Endothelial cell of umbilical vein (primary cell): Measurements from ENCODE around the gene SLC46A2. TPM values are rescaled to one million over a fixed set of nuclear protein-coding genes. Genes with fewer than 3 reads are reported as not detected.

Experiments
- BruUV-seq: library from RNA; stranded (reverse); fragments of 400-500 nt; replicated peaks from 2 replicates; lab custom pipeline; 2021; lab: Mats Ljungman, UMichigan
- CTCF ChIA-PET: fragments of 300-600, 350-600 bp; sonication (Branson Sonifier 250); formaldehyde crosslinking; loops from one replicate; lab custom pipeline; 2021; ENCODE audit warnings: antibody characterized with exemption, inconsistent platforms; lab: Charles Lee
- POLR2A ChIA-PET: fragments of 300-600, 350-600 bp; sonication (Branson Sonifier 250); formaldehyde crosslinking; loops from one replicate; lab custom pipeline; 2021; ENCODE audit warnings: antibody characterized with exemption, inconsistent platforms; lab: Charles Lee
- DNase-seq: peaks from one replicate; pipeline ENCODE4 v3.0.0-alpha.2; 2011; ENCODE audit warnings: low read depth, low spot score
- FAIRE-seq: peaks from 2 replicates; lab custom pipeline; 2011; peaks lifted over from hg19 to GRCh38; lab: Jason Lieb, UNC
- H2AFZ ChIP-seq: 2 replicates; pipeline ENCODE4 v1.6.0; 2012; ENCODE audit warnings: low read depth, low read length, control low read depth, inconsistent platforms
- H3K27ac ChIP-seq: 2 replicates; pipeline ENCODE4 v1.5.1; 2011; ENCODE audit warnings: low read depth, mild to moderate bottlenecking, control low read depth, low read length, moderate library complexity; ENCODE audit not compliant: insufficient read depth
- H3K27me3 ChIP-seq, 2 experiments: 2 replicates each; pipeline versions ENCODE4 v1.6.0 to v1.6.1; 2011; ENCODE audit warnings: low read length in 2 of 2, mixed read lengths in 1 of 2; ENCODE audit not compliant: control insufficient read depth in 2 of 2, insufficient read depth in 2 of 2
- H3K36me3 ChIP-seq, 2 experiments: 2 replicates in 1 of 2; 3 replicates in 1 of 2; pipeline ENCODE4 v1.5.1; 2011; ENCODE audit warnings: low read length in 2 of 2, mild to moderate bottlenecking in 1 of 2, moderate library complexity in 1 of 2; ENCODE audit not compliant: control insufficient read depth in 2 of 2, insufficient read depth in 2 of 2; ENCODE audit errors: extremely low read depth in 1 of 2
- H3K4me1 ChIP-seq: 3 replicates; pipeline ENCODE4 v1.5.1; 2011; ENCODE audit warnings: mild to moderate bottlenecking, low read length; ENCODE audit not compliant: control insufficient read depth, insufficient read depth; ENCODE audit errors: extremely low read depth
- H3K4me2 ChIP-seq: 2 replicates; pipeline ENCODE4 v1.6.1; 2011; ENCODE audit warnings: low read length, control low read depth, mixed read lengths; ENCODE audit not compliant: insufficient read depth
- H3K4me3 ChIP-seq, 3 experiments: fragments of 200-600 bp in 1 of 3; sonication (generic), shearing (Covaris generic) in 1 of 3; replicated peaks in 1 of 3; 2 replicates each; pipeline ENCODE4 v1.5.1; 2011 to 2016; ENCODE audit warnings: control low read depth in 3 of 3, low read length in 3 of 3, mild to moderate bottlenecking in 2 of 3, inconsistent platforms in 1 of 3, low read depth in 1 of 3, moderate library complexity in 1 of 3; ENCODE audit not compliant: insufficient read depth in 1 of 3
- H3K79me2 ChIP-seq: 2 replicates; pipeline ENCODE4 v1.6.0; 2012; ENCODE audit warnings: low read length, inconsistent platforms; ENCODE audit not compliant: control insufficient read depth, insufficient read depth
- H3K9ac ChIP-seq: replicated peaks from 2 replicates; pipeline ENCODE3; 2011; ENCODE audit warnings: low read length, control low read depth; ENCODE audit not compliant: insufficient read depth; ENCODE audit errors: extremely low read depth
- H3K9me1 ChIP-seq: replicated peaks from 3 replicates; pipeline ENCODE4 v1.6.0; 2011; ENCODE audit warnings: mild to moderate bottlenecking, low read length; ENCODE audit not compliant: control insufficient read depth, insufficient read depth; ENCODE audit errors: extremely low read depth
- H3K9me3 ChIP-seq: replicated peaks from 2 replicates; pipeline ENCODE4 v1.5.1; 2012; ENCODE audit warnings: low read length, inconsistent platforms; ENCODE audit not compliant: control insufficient read depth, insufficient read depth
- H4K20me1 ChIP-seq: replicated peaks from 2 replicates; pipeline ENCODE3; 2011; ENCODE audit warnings: mild to moderate bottlenecking, low read length; ENCODE audit not compliant: control insufficient read depth, insufficient read depth; ENCODE audit errors: extremely low read depth
- CTCF ChIP-seq, 2 donors: IDR thresholded peaks; 1 replicate in 1 of 2; 2 replicates in 1 of 2; pipeline ENCODE4 v1.5.1; 2011; ENCODE audit warnings: low read length in 2 of 2, mild to moderate bottlenecking in 2 of 2, moderate library complexity in 2 of 2, control low read depth in 1 of 2, inconsistent platforms in 1 of 2, low read depth in 1 of 2; ENCODE audit not compliant: insufficient read depth in 1 of 2; ENCODE audit errors: extremely low read depth in 1 of 2
- EZH2 ChIP-seq: IDR thresholded peaks from 2 replicates; pipeline ENCODE4 v1.6.1; 2012; ENCODE audit warnings: borderline replicate concordance, low read depth, mild to moderate bottlenecking, moderate library complexity, low read length, inconsistent platforms; ENCODE audit not compliant: severe bottlenecking
- FOS ChIP-seq: IDR thresholded peaks from 2 replicates; pipeline ENCODE4 v1.6.1; 2011; ENCODE audit warnings: mild to moderate bottlenecking, low read length, moderate library complexity, borderline replicate concordance; ENCODE audit not compliant: insufficient read depth
- GATA2 ChIP-seq: IDR thresholded peaks from 2 replicates; pipeline ENCODE4 v1.7.0; 2011; ENCODE audit warnings: low read depth, mild to moderate bottlenecking, moderate library complexity, mixed read lengths, low read length; ENCODE audit not compliant: insufficient read length, insufficient read depth
- JUN ChIP-seq: IDR thresholded peaks from 2 replicates; pipeline ENCODE4 v1.6.1; 2011; ENCODE audit warnings: borderline replicate concordance, low read depth; ENCODE audit not compliant: insufficient read length, insufficient read depth
- MAX ChIP-seq: IDR thresholded peaks from 2 replicates; pipeline ENCODE4 v1.6.1; 2011; ENCODE audit not compliant: insufficient read depth, insufficient read length
- MYC ChIP-seq: IDR thresholded peaks from one replicate; pipeline ENCODE4 v1.6.1; 2011; ENCODE audit warnings: mild to moderate bottlenecking, low read depth, low read length
- POLR2A ChIP-seq: IDR thresholded peaks from 2 replicates; pipeline ENCODE4 v1.6.1; 2012; ENCODE audit warnings: low read depth, mild to moderate bottlenecking, control low read depth, low read length
- POLR2AphosphoS5 ChIP-seq: IDR thresholded peaks from 2 replicates; pipeline ENCODE4 v1.6.1; 2012; ENCODE audit warnings: low read depth, mild to moderate bottlenecking, control low read depth, low read length, moderate library complexity; ENCODE audit not compliant: insufficient read depth
- dilution Hi-C: fragments of 300-500 bp; cut with MboI; formaldehyde crosslinking; loops from one replicate; pipeline ENCODE4 v1.15.0; 2019; ENCODE audit warnings: low sequenced_read_pairs; ENCODE audit not compliant: extremely low pct_ligation_motif_present
- intact Hi-C: fragments of 100-400 bp; cut with micrococcal nuclease; formaldehyde crosslinking; loops from one replicate; pipeline ENCODE4 v1.10.0; 2022
- polyA plus RNA-seq, 4 experiments: library from polyadenylated mRNA; depleted of rRNA in 3 of 4; stranded (reverse) in 3 of 4; unstranded in 1 of 4; fragments of >200 nt; gene quantifications; 2 replicates each; pipeline versions ENCODE4 v1.2.1 to v1.2.3, GENCODE V29; 2011 to 2012; ENCODE audit warnings: missing spikeins in 1 of 4
- total RNA-seq: library from RNA; stranded (reverse); gene quantifications from 2 replicates; pipeline ENCODE4 v1.2.3, GENCODE V29; 2021

SLC46A2 gene
- total and polyA plus RNA-seq, 2 donors (not counting 3 experiments of a cell fraction or from before 2014, with no cell fraction given), result not detected

- H3K9me1 ChIP-seq, result no peaks in the 10 kb centered on the region
- no peak for FAIRE-seq
- DNase-seq, result no peak
- H3K27ac ChIP-seq, result no peak overlapping the region
- H3K9me3 ChIP-seq, result no peaks in the 10 kb centered on the region
- H2AFZ ChIP-seq, result no peak overlapping the region
- no peaks in the 10 kb centered on the region for H3K4me1 ChIP-seq
- CTCF ChIA-PET, result interaction anchor here (1.5 to 6.3 kb wide), 2 partner anchors 61 to 462 kb away, joined by 3 to 263 read pairs; no protein-coding TSS in a partner anchor
- no peaks in the 10 kb centered on the region for H3K79me2 ChIP-seq
- no peaks in the 10 kb centered on the region for H4K20me1 ChIP-seq
- H3K4me2 ChIP-seq, result no peak overlapping the region
- no peaks in the 10 kb centered on the region for H3K36me3 ChIP-seq
- dilution Hi-C loops, result no loop called here
- TF ChIP-seq EZH2 (no peak), MAX (no peak), FOS (no peak), CTCF (IDR thresholded peaks at IDR 0.05; ENCODE audit: extremely low read depth in 1 of 2, insufficient read depth in 1 of 2, low read depth in 1 of 2, low read length in 2 of 2) (no peak), MYC (no peak), POLR2A (no peak), JUN (no peak), POLR2AphosphoS5 (no peak), GATA2 (no peak)
- H3K27me3 ChIP-seq, result peaks cover 5 to 17% of the 10 kb centered on the region in 2 experiments
- intact Hi-C loops, result no loop called here
- no peak overlapping the region for H3K9ac ChIP-seq
- H3K4me3 ChIP-seq, result no peak overlapping the region
- no TSS peak for BruUV-seq
- POLR2A ChIA-PET, result no interaction called here
Measured at GRCh38 chr9:112905084-112905483, 14.4 kb upstream of the SLC46A2 start.
